HG03060 (cell line): ENCODE results near the gene WAC.
"Not testable (repeated sequence)": the region's sequence is repeated elsewhere in the genome, so short reads cannot be mapped to it uniquely, and the experiment has no call there.

Experiments
- ATAC-seq: cut with Tn5 transposase; IDR thresholded peaks from one replicate; pipeline ENCODE4 v1.9.1; 2021; ENCODE audit warnings: low read depth, moderate number of reproducible peaks; ENCODE audit not compliant: unreplicated experiment

WAC gene, protein sequence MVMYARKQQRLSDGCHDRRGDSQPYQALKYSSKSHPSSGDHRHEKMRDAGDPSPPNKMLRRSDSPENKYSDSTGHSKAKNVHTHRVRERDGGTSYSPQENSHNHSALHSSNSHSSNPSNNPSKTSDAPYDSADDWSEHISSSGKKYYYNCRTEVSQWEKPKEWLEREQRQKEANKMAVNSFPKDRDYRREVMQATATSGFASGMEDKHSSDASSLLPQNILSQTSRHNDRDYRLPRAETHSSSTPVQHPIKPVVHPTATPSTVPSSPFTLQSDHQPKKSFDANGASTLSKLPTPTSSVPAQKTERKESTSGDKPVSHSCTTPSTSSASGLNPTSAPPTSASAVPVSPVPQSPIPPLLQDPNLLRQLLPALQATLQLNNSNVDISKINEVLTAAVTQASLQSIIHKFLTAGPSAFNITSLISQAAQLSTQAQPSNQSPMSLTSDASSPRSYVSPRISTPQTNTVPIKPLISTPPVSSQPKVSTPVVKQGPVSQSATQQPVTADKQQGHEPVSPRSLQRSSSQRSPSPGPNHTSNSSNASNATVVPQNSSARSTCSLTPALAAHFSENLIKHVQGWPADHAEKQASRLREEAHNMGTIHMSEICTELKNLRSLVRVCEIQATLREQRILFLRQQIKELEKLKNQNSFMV

DNA sequence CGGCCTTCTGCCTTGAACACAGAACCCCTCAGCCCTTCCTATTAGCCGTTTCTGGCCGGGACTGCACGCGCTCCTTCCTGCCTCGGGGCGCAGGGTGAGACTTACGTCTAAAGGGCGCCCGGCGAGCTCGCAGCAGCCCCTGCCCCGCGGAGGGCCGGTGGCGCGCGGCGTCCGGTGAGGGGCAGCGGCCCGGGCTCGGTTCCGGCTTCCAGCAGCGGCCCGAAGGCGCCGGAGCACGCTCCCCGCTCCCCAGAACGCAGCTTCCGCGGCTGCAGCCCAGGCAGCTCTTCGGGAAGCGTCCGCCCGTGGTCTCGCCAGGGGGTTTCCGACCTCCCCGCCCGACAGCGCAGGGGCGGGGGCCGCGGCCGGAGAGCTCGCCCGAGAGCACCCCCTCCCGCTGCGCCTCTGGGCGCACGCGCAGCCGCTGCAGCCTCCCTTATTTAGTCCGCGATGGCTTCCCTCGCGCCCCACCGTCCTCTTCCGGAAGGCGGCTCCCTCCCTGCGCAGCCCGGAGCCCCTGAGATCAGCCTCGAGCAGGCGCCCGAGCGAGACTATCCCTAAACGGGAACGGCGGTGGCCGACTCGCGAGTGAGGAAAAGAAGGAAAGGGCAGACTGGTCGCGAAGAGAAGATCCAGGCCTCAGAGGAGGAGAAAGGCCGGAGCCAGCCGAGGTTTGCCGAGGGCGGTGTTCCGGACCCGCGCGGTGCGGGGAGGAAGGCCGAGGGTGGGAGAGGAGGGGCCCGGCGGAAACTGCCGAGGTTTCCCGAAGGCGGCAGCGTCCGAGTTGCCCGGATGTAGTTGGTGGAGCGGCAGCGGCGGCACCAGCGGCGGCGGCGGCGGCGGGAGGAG lies at the start of gene WAC:
Gene WAC, plus strand, starts transcription at position 782 of the 849 bp plus-strand sequence. CDS start 462 bp downstream, outside the sequence.
- peak; percentile 71 for ATAC-seq

DNA sequence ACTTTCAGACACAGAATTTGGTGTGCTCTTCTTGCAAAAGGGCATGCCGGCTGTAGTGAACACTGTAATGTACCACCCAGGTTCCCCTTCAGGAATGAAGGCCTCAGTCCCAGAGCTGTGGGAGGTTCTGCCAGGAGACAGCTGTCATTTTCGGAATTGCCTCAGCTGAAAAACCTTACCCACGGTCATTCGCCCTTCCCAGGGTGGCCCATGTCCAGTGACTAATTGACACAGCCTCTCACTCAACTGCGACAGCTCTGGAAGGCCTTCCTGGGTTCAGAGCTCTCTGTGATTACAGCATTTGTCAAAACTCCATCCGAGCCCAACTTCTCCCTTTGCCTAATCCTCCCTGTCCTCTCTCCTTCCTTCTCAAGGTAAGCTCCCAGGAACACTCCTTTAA lies 43.7 kb upstream of the WAC start:
- no peak for ATAC-seq

DNA sequence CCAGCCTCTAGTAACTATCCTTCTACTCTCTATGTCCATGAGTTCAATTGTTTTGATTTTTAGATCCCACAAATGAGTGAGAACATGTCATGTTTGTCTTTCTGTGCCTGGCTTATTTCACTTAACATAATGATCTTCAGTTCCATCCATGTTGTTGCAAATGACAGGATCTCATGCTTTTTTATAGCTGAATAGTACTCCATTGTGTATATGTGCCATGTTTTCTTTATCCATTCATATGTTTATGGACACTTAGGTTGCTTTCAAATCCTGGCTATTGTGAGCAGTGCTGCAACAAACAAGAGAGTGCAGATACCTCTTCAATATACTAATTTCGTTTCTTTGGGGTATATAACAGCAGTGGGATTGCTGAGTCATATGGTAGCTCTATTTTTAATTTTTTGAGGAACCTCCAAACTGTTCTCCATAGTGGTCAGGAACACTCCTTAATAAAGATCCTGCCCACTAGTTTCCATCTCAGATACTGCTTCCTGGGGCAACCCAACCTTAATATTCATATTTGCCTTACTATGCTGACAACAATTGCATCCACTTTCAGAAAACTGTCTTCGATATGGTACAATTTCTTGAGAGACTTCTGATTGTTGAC lies 42.6 kb upstream of the WAC start:
- not testable (repeated sequence) for ATAC-seq

GRCh38 chr10:28492116-28492920 lies 40.6 kb upstream of the WAC start:
- ATAC-seq = no peak

DNA sequence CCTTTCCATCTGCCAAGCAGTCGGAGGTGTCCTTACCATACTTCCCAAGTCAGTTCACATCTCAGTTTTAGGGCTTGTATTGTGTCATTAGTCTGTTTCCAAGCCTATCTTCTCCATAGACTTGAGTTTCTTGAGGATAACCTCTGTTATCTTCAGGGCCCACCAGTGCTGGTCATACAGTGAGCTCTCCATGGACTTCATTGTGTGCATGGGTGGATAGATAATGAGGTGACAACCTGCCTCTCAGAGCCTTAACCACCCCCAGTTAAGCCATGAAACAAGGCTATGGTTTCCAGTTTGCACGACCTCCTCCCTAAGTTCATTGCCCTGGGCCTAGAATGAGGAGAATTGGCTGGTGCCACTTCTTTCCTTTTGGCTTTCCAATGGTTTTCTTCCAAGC lies 38.5 kb upstream of the WAC start:
- ATAC-seq = no peak

GRCh38 chr10:28495084-28495483 lies 37.8 kb upstream of the WAC start:
- ATAC-seq = no peak

GRCh38 chr10:28496017-28496416 lies 36.9 kb upstream of the WAC start:
- ATAC-seq = no peak

DNA sequence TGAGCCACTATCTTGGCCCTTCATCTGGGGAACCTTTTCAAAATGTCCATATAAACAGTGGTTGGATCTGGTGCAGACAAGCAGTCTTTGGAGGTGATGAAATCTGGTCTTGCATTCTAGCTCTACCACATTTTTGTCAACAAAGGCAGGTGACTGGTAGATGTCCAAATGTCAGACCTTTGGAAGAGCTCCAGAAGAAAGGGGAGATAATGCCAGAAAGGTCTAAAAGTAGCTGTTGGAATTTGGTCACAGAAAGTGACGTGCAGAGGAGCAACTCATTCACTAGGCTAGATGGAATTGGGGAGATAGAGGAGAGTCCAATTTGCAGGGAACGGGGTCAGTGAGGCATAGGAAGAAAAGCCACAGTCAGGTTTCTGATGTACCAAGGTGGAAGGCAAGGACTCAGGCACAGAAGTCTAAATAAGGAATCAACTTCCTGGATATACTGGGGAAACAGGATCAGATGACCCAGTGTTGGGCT lies 36.4 kb upstream of the WAC start:
- ATAC-seq = no peak

DNA sequence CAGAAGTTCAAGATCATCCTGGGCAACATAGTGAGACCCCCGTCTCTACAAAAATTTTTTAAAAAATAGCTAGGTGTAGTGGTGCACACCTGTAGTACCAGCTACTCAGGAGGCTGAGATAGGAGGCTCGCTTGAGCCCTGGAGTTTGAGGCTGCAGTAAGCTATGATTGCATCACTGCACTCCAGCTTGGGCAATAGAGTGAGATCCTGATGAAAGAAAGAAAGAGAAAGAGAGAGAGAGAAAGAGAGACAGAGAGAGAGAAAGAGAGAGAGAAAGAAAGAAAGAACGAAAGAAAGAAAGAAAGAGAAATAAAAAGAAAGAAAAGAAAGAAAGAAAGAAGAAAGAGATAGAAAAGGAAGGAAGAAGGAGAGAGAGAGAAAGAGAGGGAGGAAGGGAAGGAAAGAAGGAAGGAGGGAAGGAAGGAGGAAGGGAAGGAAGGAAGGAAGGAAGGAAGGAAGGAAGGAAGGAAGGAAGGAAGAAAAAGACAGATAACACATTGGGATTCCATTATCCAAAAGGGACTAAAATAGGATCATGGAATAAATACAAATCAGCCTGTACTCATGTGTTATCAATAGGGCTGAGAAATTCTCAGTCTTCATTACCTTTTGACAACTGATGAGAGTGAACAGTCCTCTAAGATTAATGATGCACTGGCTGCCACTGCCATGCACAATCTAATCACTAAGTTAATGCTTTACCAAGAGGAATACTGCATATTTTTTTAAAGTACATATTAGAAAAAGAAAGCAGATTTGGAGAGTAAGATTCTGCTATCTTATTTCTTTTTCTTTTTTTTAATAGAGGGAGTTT lies 35.4 kb upstream of the WAC start:
- ATAC-seq = no peak

DNA sequence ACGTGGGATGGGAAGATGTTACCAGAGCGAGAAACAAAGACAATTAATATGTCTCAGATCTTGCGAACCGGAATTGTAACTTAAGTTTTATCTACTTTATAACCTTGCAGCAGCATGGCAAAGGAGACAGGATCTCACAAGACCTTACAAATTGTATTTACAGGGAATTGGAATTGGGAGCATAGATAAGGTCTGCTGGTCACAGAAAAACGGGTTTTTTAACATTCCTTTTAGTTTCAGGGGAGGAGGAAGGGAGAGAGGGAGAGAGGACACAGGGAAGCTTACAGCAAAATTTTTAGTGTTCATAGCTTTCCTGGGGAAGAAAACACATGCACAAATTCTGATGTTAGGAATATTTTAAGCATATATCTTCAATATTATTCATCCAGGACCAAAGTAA lies 32.7 kb upstream of the WAC start:
- ATAC-seq = not testable (repeated sequence)

DNA sequence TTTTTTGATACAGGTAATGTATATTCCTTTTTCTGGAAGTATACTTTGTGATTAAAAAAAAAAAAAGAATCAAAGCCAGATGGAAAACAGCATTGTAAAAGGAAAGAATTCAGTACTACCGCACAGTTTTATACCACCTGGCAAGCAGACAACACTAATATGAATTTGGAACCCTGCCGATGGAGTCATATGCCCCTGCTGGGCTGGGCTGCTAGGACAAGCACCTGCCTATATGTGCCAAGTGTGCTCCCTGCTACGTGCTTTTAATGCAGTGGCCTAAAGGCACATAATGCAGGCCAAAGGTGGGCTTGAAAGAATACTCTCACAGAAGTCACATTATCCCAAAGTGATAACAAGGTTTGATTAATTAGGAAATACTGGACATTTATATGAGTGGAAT lies 29.8 kb upstream of the WAC start:
- ATAC-seq = no peak

GRCh38 chr10:28505359-28505959 lies 27.5 kb upstream of the WAC start:
- no peak for ATAC-seq

- no peak for ATAC-seq
Observed at GRCh38 chr10:28508304-28508925, 24.5 kb upstream of the WAC start.

DNA sequence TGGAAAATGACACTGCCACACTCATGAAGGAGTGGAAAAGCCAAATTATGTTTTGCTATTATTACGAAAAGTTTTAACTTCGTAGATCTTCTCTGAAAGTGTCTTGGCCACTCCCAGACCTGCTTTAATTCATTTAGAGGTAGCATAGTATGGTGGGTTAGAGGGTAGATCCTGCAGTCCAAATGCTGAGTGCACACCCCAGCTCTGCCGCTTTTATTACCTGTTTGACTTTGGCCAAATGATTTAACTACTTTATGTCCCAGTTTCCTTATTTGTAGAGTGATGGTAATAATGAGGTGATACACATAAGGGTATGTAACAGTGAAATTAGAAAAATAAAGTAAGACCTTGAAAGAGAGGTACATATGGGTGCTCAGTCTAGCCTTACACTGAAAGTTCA lies 23.6 kb upstream of the WAC start:
- ATAC-seq = no peak

- ATAC-seq = no peak
Observed at GRCh38 chr10:28514648-28515047, 18.3 kb upstream of the WAC start.

DNA sequence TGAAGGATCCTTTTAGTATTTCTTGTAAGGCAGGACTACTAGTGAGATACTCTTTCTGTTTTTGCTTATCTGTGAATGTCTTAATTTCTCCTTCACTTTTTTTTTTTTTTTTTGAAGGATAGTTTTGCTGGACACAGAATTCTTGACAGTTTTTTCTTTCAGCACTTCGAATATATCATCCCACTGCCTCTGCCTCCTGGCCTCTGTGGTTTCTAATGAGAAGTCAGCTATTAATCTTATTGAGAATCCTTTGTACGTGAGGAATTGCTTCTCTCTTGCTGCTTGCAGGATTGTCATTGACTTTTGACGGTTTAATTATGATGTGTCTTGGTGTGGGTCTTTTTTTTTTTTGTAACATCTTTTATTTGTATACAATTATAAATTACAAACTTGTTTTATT lies 12.6 kb upstream of the WAC start:
- no peak for ATAC-seq

DNA sequence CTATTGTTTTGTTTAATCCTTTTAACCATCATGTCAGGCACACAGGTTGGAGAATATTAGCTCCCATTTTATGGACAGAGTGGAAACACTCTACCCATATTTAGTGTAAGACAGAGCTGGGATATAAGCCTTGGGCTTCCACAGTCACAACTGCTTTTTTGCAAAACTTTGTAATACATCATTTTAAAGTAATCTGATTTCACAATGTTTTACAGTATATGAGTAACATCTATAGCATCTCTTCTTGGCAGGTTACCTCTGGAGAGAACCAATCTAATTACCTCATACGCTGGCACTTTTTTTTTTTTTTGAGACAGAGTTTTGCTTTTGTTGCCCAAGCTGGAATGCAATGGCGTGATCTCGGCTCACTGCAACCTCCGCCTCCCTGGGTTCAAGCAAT lies 12.1 kb upstream of the WAC start:
- ATAC-seq = not testable (repeated sequence)

DNA sequence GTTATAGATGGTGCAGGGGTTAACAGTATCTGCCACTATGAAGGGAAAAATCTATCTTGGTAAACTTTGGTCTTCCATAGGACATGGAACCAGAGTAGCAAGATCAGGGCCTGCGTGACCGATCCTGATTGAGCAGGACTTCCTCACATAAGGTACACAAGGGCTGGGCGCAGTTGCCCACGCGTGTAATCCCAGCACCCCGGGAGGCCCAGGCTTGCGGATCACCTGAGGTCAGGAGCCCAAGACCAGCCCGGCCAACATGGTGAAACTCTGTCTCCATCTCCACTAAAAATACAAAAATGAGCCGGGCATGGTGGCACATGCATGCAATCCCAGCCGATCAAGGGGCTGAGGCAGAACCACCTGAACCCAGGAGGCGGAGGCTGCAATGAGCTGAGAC lies 11.0 kb upstream of the WAC start:
- not testable (repeated sequence) for ATAC-seq
